ENCODE data around the gene AOC1.

The AOC1 gene

GRCh38 chr7:150895809-150896208, 43.5 kb downstream of the AOC1 start:
- TF ChIP-seq, protein P1, sequence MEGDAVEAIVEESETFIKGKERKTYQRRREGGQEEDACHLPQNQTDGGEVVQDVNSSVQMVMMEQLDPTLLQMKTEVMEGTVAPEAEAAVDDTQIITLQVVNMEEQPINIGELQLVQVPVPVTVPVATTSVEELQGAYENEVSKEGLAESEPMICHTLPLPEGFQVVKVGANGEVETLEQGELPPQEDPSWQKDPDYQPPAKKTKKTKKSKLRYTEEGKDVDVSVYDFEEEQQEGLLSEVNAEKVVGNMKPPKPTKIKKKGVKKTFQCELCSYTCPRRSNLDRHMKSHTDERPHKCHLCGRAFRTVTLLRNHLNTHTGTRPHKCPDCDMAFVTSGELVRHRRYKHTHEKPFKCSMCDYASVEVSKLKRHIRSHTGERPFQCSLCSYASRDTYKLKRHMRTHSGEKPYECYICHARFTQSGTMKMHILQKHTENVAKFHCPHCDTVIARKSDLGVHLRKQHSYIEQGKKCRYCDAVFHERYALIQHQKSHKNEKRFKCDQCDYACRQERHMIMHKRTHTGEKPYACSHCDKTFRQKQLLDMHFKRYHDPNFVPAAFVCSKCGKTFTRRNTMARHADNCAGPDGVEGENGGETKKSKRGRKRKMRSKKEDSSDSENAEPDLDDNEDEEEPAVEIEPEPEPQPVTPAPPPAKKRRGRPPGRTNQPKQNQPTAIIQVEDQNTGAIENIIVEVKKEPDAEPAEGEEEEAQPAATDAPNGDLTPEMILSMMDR (IDR thresholded peaks at IDR 0.05; ENCODE audit: low read length, missing control alignments): no peak
- no peak for DNase-seq (ENCODE audit: low read depth)

GRCh38 chr7:150896562-150897209, 44.4 kb downstream of the AOC1 start:
- TF ChIP-seq, protein P1 (IDR thresholded peaks at IDR 0.05; ENCODE audit: low read length, missing control alignments): no peak
- DNase-seq (ENCODE audit: low read depth): no peak
- no peak overlapping the region for H3K4me3 ChIP-seq (replicated peaks; ENCODE audit: low read depth, low read length)

More at GRCh38 chr7:150895809-150896208, 43.5 kb downstream of the AOC1 start:
- no peak overlapping the region for H3K4me3 ChIP-seq (replicated peaks; ENCODE audit: low read depth, low read length)

- DNase-seq (ENCODE audit: low read depth): no peak
- TF ChIP-seq, protein P1 (IDR thresholded peaks at IDR 0.05; ENCODE audit: low read length, missing control alignments): no peak
- no peak overlapping the region for H3K4me3 ChIP-seq (replicated peaks; ENCODE audit: low read depth, low read length)
Observed at GRCh38 chr7:150897502-150898474, 45.5 kb downstream of the AOC1 start.

GRCh38 chr7:150898475-150899011, 46.2 kb downstream of the AOC1 start:
- no peak overlapping the region for H3K4me3 ChIP-seq (replicated peaks; ENCODE audit: low read depth, low read length)
- peak; percentile 71 for DNase-seq (ENCODE audit: low read depth)

DNA sequence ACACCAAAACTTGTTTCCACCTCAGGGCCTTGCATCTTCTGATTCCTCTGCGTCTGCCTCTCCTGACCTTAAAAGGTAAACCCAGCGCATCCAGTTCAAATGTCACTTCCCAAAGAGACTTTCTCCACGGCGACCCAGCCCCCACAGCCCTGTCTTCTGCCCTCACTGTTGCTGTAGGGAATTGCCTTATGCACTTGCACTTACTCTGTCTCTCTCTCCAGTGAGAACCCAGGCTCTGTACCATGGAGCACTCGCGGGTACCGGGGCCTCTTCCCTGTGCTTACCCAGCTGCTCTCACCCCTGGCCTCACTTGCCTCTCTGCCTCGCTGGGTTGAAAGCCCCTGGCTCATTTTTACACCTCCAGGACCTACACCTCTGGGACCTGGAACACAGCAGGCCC, 48.4 kb downstream of the AOC1 start:
- H3K4me3 ChIP-seq (replicated peaks; ENCODE audit: low read depth, low read length): no peak overlapping the region
- TF ChIP-seq, protein P1 (IDR thresholded peaks at IDR 0.05; ENCODE audit: low read length, missing control alignments): no peak
- DNase-seq (ENCODE audit: low read depth): no peak

More at GRCh38 chr7:150898475-150899011, 46.2 kb downstream of the AOC1 start:
- TF ChIP-seq, protein P1 (IDR thresholded peaks at IDR 0.05; ENCODE audit: low read length, missing control alignments): peak; percentile 86

- TF ChIP-seq, protein P1 (IDR thresholded peaks at IDR 0.05; ENCODE audit: low read length, missing control alignments): no peak
- DNase-seq (ENCODE audit: low read depth): no peak
- H3K4me3 ChIP-seq (replicated peaks; ENCODE audit: low read depth, low read length): no peak overlapping the region
Observed at GRCh38 chr7:150901160-150902035, 49.1 kb downstream of the AOC1 start.
